ENCODE results near the gene PANX3. TPM values are rescaled to one million over a fixed set of nuclear protein-coding genes. Genes with fewer than 3 reads are reported as not detected.

The PANX3 gene
- total and polyA plus RNA-seq, 2 experiments from 2014 or later = 0.25 TPM; not detected in 1

DNA sequence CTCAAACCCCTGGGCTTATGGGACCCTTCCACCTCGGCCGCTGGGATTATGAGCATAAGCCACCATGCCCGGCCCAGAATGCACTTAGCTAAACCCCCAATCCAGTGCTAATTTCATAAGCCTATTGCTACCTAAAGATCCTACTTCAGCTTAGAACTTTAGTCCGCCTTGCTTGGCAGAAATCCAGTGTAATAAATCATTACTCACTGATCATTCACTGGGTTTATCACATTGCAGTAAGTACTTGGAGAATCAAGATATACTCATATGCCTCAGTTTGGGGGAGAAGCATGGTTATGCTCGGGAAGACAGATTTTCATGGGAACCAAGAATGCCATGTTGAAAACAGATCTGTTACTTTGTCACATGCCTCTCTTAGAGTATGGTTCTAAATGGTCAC, 7.6 kb downstream of the PANX3 start:
- WGBS (ENCODE audit: low lambda C conversion rate, missing lambda C conversion rate) = 71% methylated on average over 5 of the region's 5 CpGs
- Histone ChIP-seq H3K4me1 (ENCODE audit: insufficient read depth) (peaks cover 15% of the 10 kb centered on the region), H4K20me1 (ENCODE audit: insufficient read depth, poor library complexity, severe bottlenecking) (no peaks in the 10 kb centered on the region), H2AFZ (no peak overlapping the region), H3K36me3 (replicated peaks; ENCODE audit: insufficient read depth, low read depth) (no peaks in the 10 kb centered on the region), H3K9me2 (replicated peaks; ENCODE audit: insufficient read depth) (no peaks in the 10 kb centered on the region), H3K4me3 (no peak overlapping the region), H3K79me2 (peaks cover 8% of the 10 kb centered on the region), H3K27me3 (no peaks in the 10 kb centered on the region), H3K9me3 (ENCODE audit: low read depth) (no peaks in the 10 kb centered on the region), H3K4me2 (no peak overlapping the region), H3K27ac (peak overlapping the region; percentile 56)
- TF ChIP-seq EZH2phosphoT487 (IDR thresholded peaks at IDR 0.05; ENCODE audit: low read depth, severe bottlenecking, unreplicated experiment) (no peak), CTCF (IDR thresholded peaks at IDR 0.05; ENCODE audit: poor library complexity) (no peak), EZH2 (IDR thresholded peaks at IDR 0.05; ENCODE audit: borderline replicate concordance) (no peak)
- no peak for DNase-seq (ENCODE audit: low spot score)

GRCh38 chr11:124622531-124623451, 11.6 kb downstream of the PANX3 start, which contains the start of gene TBRG1:
TBRG1 (plus strand) TSS chr11:124622864; CDS start chr11:124623084, 220 bp downstream.
- H3K9me2 ChIP-seq (replicated peaks; ENCODE audit: insufficient read depth) = no peaks in the 10 kb centered on the region
- WGBS (ENCODE audit: low lambda C conversion rate, missing lambda C conversion rate) = under 1% methylated on average over 56 of the region's 57 CpGs
- peak within 1 kb of the TSS; percentile 88 for H2AFZ ChIP-seq
- H3K27me3 ChIP-seq = no peaks in the 10 kb centered on the region
- H3K79me2 ChIP-seq = peaks cover 40% of the 10 kb centered on the region
- H4K20me1 ChIP-seq (ENCODE audit: insufficient read depth, poor library complexity, severe bottlenecking) = peaks cover 6% of the 10 kb centered on the region
- H3K4me2 ChIP-seq = peak within 1 kb of the TSS; percentile 84
- H3K9me3 ChIP-seq (ENCODE audit: low read depth) = no peaks in the 10 kb centered on the region
- H3K4me3 ChIP-seq = peak within 1 kb of the TSS; percentile 81
- H3K4me1 ChIP-seq (ENCODE audit: insufficient read depth) = peaks cover 21% of the 10 kb centered on the region
- no peaks in the 10 kb centered on the region for H3K36me3 ChIP-seq (replicated peaks; ENCODE audit: insufficient read depth, low read depth)
- peak; percentile 92 for DNase-seq (ENCODE audit: low spot score)
- H3K27ac ChIP-seq = peak within 1 kb of the TSS; percentile 99
- no peak for TF ChIP-seq EZH2 (IDR thresholded peaks at IDR 0.05; ENCODE audit: borderline replicate concordance)
- no peak for TF ChIP-seq EZH2phosphoT487 (IDR thresholded peaks at IDR 0.05; ENCODE audit: low read depth, severe bottlenecking, unreplicated experiment)
- no peak for TF ChIP-seq CTCF (IDR thresholded peaks at IDR 0.05; ENCODE audit: poor library complexity)

DNA sequence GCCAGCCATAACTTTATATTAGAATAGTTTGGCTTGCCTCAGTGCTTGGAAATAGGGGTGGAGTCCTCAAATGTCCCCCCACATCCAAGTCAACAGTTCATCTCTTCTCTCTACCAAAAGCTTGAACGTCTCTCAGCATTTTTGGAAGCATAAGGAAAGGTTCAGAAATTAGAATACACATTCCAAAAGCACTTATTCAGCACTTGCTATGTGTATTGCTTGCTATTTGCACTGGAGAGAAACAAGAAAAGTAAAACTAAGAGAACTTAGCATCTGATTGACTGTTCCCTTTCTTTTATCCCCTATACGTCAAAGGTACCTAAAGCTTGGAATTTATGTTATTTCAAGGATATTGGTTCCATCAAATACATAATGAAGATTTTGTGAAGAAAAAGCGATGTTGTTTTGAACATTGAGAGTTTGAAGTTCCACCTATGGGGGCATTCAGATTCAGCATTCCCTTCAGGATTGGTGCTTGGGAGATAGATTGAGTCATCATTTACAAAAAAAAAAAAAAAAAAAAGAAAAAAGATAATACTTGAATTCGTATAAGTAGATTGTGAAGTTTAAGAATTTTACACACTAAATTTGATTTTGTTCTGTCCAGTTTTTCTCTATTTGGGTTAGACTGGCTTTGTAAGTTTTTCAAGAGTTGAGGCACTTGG, 12.8 kb downstream of the PANX3 start:
- WGBS (ENCODE audit: low lambda C conversion rate, missing lambda C conversion rate) = 71% methylated on average over 4 of the region's 4 CpGs
- no peaks in the 10 kb centered on the region for H3K36me3 ChIP-seq (replicated peaks; ENCODE audit: insufficient read depth, low read depth)
- H3K9me2 ChIP-seq (replicated peaks; ENCODE audit: insufficient read depth) = no peaks in the 10 kb centered on the region
- H3K4me3 ChIP-seq = peak overlapping the region; percentile 81
- H2AFZ ChIP-seq = no peak overlapping the region
- peak overlapping the region; percentile 84 for H3K4me2 ChIP-seq
- peak overlapping the region; percentile 99 for H3K27ac ChIP-seq
- TF ChIP-seq EZH2 (IDR thresholded peaks at IDR 0.05; ENCODE audit: borderline replicate concordance) (no peak), EZH2phosphoT487 (IDR thresholded peaks at IDR 0.05; ENCODE audit: low read depth, severe bottlenecking, unreplicated experiment) (no peak), CTCF (IDR thresholded peaks at IDR 0.05; ENCODE audit: poor library complexity) (no peak)
- no peaks in the 10 kb centered on the region for H3K27me3 ChIP-seq
- H3K9me3 ChIP-seq (ENCODE audit: low read depth) = no peaks in the 10 kb centered on the region
- peaks cover 6% of the 10 kb centered on the region for H4K20me1 ChIP-seq (ENCODE audit: insufficient read depth, poor library complexity, severe bottlenecking)
- H3K79me2 ChIP-seq = peaks cover 40% of the 10 kb centered on the region
- no peak for DNase-seq (ENCODE audit: low spot score)
- peaks cover 21% of the 10 kb centered on the region for H3K4me1 ChIP-seq (ENCODE audit: insufficient read depth)

All from hepatocyte (in vitro differentiated cells).